Neutrophil (primary cell): ENCODE results near the gene ENPP7.

Experiments
- H3K27ac ChIP-seq: fragments of 200-600 bp; sonication (generic); 2 replicates; pipeline ENCODE4 v1.5.1; 2016; ENCODE audit warnings: mild to moderate bottlenecking, moderate library complexity
- H3K27me3 ChIP-seq: fragments of 200-600 bp; sonication (generic); 2 replicates; pipeline ENCODE4 v1.6.0; 2016; ENCODE audit warnings: mild to moderate bottlenecking
- H3K36me3 ChIP-seq: fragments of 200-600 bp; sonication (generic); 2 replicates; pipeline ENCODE4 v1.5.1; 2017
- H3K4me1 ChIP-seq, 2 experiments: fragments of 200-600 bp in 1 of 2; sonication (generic) in 1 of 2; 1 replicate in 1 of 2; 2 replicates in 1 of 2; pipeline versions ENCODE4 v1.5.1 to v1.6.1; 2013 to 2016; ENCODE audit warnings: low read depth in 1 of 2, low read length in 1 of 2, mild to moderate bottlenecking in 1 of 2, moderate library complexity in 1 of 2; ENCODE audit not compliant: control insufficient read depth in 1 of 2, insufficient read depth in 1 of 2
- H3K4me3 ChIP-seq, 2 experiments: fragments of 200-600 bp in 1 of 2; sonication (generic) in 1 of 2; 1 replicate in 1 of 2; 2 replicates in 1 of 2; pipeline ENCODE4 v1.5.1; 2013 to 2016; ENCODE audit warnings: low read depth in 1 of 2, low read length in 1 of 2, mild to moderate bottlenecking in 1 of 2, moderate library complexity in 1 of 2
- H3K9me3 ChIP-seq: fragments of 200-600 bp; sonication (generic); 2 replicates; pipeline ENCODE4 v1.5.1; 2016
- CTCF ChIP-seq: fragments of 200-600 bp; sonication (generic); IDR thresholded peaks from 2 replicates; pipeline ENCODE4 v1.5.1; 2016; ENCODE audit warnings: antibody characterized with exemption

ENPP7 gene

GRCh38 chr17:79776376-79777119 lies 45.8 kb downstream of the ENPP7 start:
- no peak overlapping the region for H3K4me3 ChIP-seq
- H3K27me3 ChIP-seq = peaks cover 96% of the 10 kb centered on the region

GRCh38 chr17:79777120-79777893 lies 46.6 kb downstream of the ENPP7 start:
- no peaks in the 10 kb centered on the region for H3K36me3 ChIP-seq
- H3K4me1 ChIP-seq = peaks cover 22 to 26% of the 10 kb centered on the region in 2 experiments
- peak overlapping the region; percentile 39 to 62 for H3K4me3 ChIP-seq
- TF ChIP-seq CTCF = no peak
- H3K9me3 ChIP-seq = no peaks in the 10 kb centered on the region
- H3K27me3 ChIP-seq = peaks cover 98% of the 10 kb centered on the region
- no peak overlapping the region for H3K27ac ChIP-seq

More at GRCh38 chr17:79776376-79777119, 45.8 kb downstream of the ENPP7 start:
- H3K9me3 ChIP-seq = no peaks in the 10 kb centered on the region
- TF ChIP-seq CTCF = no peak
- H3K27ac ChIP-seq = no peak overlapping the region
- no peaks in the 10 kb centered on the region for H3K36me3 ChIP-seq
- peaks cover 17 to 21% of the 10 kb centered on the region in 2 experiments for H3K4me1 ChIP-seq

- Histone ChIP-seq H3K4me3 (peak within 1 kb of the TSS; percentile 51 to 66), H3K9me3 (no peaks in the 10 kb centered on the region), H3K27ac (no peak within 1 kb of the TSS), H3K36me3 (no peaks in the 10 kb centered on the region), H3K27me3 (peaks cover 98% of the 10 kb centered on the region), H3K4me1 (peaks cover 22 to 26% of the 10 kb centered on the region in 2 experiments)
- no peak for TF ChIP-seq CTCF
Measured at GRCh38 chr17:79777894-79778503, 47.3 kb downstream of the ENPP7 start, which contains the start of gene CBX2. Gene CBX2 (plus strand): TSS chr17:79778148. CDS start chr17:79778236, 88 bp downstream.

DNA sequence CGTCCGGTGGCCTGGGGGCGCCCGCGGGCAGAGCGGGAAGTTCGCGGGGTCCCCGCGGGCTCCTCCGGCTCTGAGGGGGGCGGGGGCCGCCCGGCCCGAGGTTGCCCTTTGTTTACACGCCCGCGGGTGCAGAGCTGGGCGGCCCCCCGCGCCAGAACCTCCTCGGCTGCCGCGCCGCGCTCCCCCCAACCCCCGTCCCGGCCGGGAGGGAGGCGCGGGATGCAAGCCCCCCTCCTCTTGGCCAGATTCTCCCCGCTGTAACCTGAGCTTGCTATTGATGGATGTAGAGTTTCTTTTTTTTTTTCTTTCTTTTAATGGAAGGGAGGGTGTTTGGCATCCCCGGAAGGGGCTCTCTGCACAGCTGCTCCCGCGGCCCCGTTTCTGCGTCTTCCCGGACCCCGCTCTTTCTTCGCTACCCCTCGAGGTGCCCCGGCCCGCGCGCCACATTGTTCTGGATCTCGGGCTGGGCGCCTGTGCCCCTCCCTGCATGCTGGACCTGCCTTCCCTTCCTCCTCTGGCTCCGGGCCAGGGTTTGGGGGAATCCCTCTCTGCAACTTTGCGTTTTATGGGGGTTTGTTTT lies 47.9 kb downstream of the ENPP7 start:
- Histone ChIP-seq H3K4me3 (peak overlapping the region; percentile 51 to 66), H3K4me1 (peaks cover 22 to 26% of the 10 kb centered on the region in 2 experiments), H3K27ac (no peak overlapping the region), H3K36me3 (no peaks in the 10 kb centered on the region), H3K27me3 (peaks cover 98% of the 10 kb centered on the region), H3K9me3 (no peaks in the 10 kb centered on the region)
- TF ChIP-seq CTCF = no peak

GRCh38 chr17:79779084-79779529 lies 48.4 kb downstream of the ENPP7 start:
- peaks cover 22 to 26% of the 10 kb centered on the region in 2 experiments for H3K4me1 ChIP-seq
- peak overlapping the region in 1 of 2 experiments; percentile 66 for H3K4me3 ChIP-seq
- no peak overlapping the region for H3K27ac ChIP-seq
- TF ChIP-seq CTCF = no peak
- no peaks in the 10 kb centered on the region for H3K36me3 ChIP-seq
- H3K27me3 ChIP-seq = peaks cover 96% of the 10 kb centered on the region
- H3K9me3 ChIP-seq = no peaks in the 10 kb centered on the region
